Measurements from ENCODE around the gene WIZ.

The WIZ gene

GRCh38 chr19:15447057-15447456 is 2.7 kb downstream of the WIZ start:
- in situ Hi-C loops (cut with HindIII; ENCODE audit: low sequenced_read_pairs), result no loop called here

- in situ Hi-C loops (cut with HindIII; ENCODE audit: low sequenced_read_pairs), result no loop called here
These were observed 3.9 kb downstream of the WIZ start for GRCh38 chr19:15445807-15446376.

- in situ Hi-C loops (cut with HindIII; ENCODE audit: low sequenced_read_pairs), result no loop called here
These were observed 4.5 kb downstream of the WIZ start for GRCh38 chr19:15445227-15445605.

- in situ Hi-C loops (cut with HindIII; ENCODE audit: low sequenced_read_pairs), result no loop called here
These were observed 5.1 kb downstream of the WIZ start for GRCh38 chr19:15444505-15445226.

- in situ Hi-C loops (cut with HindIII; ENCODE audit: low sequenced_read_pairs), result no loop called here
These were observed 5.9 kb downstream of the WIZ start for GRCh38 chr19:15443838-15444237.

GRCh38 chr19:15443325-15443724 is 6.4 kb downstream of the WIZ start:
- in situ Hi-C loops (cut with HindIII; ENCODE audit: low sequenced_read_pairs), result no loop called here

DNA sequence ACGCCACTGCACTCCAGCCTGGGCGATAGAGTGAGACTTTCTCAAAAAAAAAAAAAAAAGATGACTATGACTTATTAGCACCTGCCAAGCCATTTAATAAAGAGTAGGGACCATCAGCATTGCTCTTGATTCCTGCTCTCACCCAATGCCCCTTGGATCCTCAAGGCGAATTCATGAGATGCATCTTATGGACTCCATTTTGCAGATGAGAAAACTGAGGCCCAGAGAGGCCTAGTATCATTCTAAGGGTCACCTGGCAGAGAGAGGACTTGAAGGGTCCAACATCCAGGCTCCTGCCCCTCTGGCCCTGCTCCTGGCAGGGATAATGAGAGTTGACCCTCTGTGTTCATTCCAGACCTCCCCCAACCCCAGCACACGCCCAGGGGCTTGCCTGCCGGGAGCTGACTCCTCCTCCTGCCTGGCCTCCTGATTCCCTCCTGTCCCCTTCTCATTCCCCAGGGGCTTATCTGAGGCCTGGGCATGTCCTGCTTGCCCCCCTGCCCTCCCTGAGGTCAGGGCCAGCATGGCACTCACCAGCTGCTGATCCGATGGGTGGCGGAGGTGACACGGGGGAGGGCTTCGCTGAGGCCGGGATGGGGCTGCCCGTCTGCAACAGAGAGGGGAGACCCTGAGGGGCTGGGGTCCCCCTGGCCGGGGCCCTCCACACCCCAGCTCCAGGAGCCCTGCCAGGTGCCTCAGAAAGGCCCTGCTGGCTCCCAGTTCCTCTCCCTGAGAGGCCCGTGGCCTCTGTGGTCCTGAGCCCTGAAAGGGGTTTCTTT is 7.4 kb downstream of the WIZ start:
- in situ Hi-C loops (cut with HindIII; ENCODE audit: low sequenced_read_pairs), result no loop called here

GRCh38 chr19:15441317-15441716 is 8.4 kb downstream of the WIZ start:
- in situ Hi-C loops (cut with HindIII; ENCODE audit: low sequenced_read_pairs), result no loop called here

DNA sequence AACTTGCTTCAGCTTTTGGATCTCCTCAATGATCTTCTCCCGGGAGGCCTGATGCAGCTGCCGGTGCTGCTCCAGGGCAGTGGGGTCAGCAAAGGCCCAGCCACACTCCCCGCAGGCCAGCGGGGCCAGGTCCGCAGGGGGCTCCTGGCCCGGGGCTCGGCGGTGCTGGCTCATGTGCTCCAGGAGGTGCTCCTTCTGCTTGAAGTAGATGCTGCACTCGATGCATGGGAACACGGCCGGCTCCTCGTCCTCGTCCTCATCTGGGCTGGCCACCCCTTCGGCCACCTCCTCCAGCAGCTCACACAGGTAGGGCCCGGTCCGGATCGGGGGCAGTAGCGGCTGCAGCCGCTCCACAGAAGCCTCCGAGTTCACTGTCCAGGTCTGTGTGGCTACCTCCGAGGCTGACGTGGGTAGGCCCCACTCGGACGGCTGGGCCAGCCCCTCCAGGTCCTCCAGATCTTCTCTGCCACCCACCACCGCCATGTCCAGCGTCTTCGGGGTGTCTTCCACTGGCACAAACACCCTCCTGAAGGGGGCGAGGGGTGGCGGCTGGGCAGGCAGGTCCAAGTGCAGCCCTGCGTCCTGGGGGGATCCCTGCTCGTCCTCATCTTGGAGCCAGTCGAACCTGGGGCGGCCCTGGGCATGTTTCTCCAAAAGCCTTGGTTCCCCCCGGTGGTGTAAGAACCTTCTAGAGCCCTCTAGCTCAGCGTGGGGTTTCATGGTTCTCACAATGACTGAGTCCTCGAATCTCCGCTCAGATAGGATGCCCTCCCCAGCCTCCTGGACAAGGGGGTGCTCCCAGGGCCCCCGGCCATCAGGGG is 9.7 kb downstream of the WIZ start:
- in situ Hi-C loops (cut with HindIII; ENCODE audit: low sequenced_read_pairs), result no loop called here

DNA sequence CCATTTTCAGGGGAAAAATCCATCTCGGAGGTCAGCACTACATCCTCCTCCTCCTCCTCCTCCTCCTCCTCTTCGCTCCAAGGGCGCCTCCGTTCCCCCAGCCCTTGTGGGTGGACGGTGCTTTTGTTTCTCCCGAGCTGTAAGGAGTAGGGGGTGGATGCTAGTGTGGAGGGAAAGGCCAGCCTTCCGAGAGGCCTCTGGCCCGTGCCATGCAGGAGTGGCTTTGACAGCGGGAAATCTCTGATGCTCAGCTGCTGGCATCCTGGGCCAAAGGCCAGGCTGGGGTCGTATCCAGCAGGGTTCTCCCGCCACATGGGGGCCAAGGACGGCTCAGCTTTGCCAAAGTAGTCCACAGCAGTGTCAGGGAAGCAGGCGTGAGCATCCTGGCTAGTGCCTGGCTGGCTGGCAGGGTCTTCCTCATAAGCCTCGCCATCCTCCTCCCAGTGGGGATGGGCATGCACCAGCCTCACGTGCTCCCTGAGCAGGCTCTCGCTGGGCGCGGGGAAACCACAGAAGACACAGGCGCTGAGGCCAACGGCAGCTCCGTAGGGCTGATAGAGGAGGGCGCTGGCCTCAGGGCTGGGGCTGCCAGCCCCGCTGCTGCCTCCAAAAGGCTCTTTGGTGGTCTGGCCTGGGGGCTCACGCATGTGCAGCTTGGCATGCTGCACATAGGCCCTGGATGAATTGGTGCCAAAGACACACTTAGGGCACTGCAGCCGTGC is 10.5 kb downstream of the WIZ start:
- in situ Hi-C loops (cut with HindIII; ENCODE audit: low sequenced_read_pairs), result no loop called here

GRCh38 chr19:15438577-15438976 is 11.2 kb downstream of the WIZ start:
- in situ Hi-C loops (cut with HindIII; ENCODE audit: low sequenced_read_pairs), result no loop called here

- in situ Hi-C loops (cut with HindIII; ENCODE audit: low sequenced_read_pairs), result no loop called here
These were observed 11.6 kb downstream of the WIZ start for GRCh38 chr19:15438124-15438496.

DNA sequence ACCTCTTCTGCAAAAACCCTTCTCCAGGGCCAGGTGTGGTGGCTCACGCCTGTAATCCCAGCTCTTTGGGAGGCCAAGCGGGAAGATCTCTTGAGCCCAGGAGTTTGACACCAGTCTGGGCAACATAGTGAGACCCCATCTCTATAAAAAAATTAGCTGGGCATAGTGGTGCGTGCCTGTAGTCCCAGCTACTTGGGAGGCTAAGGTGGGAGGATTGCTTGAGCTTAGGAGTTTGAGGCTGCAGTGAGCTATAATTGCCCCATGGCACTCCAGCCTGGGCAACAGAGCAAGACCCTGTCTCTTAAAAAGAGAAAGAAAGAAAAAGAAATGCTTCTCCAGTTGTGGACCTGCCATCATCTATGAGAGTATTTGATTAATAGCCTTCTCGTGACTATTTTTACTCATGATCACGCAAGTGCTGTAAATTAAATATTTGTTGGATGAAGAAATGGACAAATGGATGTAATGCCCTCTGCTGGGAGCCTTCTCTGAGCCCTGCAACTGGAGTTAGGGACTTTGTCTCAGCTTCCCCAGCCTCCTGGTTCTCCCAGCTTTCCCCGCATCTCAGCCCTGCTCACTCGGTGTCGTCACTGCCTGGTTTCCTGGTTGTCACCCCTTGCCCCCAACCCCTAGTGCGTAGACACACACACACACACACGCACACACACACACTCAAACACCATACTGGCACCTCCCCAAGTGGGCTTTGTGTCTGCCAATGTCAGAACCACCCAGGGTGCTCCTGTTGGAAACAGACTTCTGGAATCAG is 12.2 kb downstream of the WIZ start:
- in situ Hi-C loops (cut with HindIII; ENCODE audit: low sequenced_read_pairs), result no loop called here

- in situ Hi-C loops (cut with HindIII; ENCODE audit: low sequenced_read_pairs), result no loop called here
These were observed 13.0 kb downstream of the WIZ start for GRCh38 chr19:15436826-15437110.

DNA sequence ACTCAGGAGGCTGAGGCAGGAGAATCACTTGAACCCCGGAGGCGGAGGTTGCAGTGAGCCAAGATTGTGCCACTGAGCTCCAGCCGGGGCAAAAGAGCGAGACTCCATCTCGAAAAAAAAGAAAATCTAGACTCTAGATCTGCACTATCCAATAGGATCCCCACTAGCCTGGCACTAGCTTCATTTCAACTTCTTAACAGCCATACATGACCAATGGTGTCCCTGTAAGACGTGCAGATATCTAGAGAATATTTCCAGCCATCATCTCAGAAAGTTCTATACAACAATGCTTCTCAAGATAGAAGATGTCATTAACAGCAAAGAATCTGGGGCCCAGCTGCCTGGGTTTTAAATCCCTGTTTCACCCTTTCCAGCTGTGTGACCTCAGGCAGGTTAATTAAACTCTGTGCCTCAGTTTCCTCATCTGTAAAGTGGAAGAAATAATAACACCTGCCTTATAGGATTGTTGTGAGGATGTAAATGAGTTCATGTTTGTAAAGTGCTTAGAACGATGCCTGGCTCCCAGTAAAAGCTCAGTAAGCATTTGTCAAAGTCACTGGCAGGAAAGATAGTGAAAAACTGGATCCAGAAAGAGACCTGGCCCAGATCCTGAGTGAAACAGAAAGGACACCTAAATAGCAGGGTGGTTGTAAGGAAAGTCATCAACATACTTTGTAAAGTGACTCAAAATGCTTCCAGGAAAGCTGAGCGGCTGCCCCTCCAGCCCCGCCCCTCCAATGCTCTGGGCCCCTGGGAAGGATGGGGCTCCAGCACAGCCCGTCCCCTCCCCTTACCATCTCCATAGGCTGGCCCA is 13.5 kb downstream of the WIZ start:
- in situ Hi-C loops (cut with HindIII; ENCODE audit: low sequenced_read_pairs), result no loop called here

- in situ Hi-C loops (cut with HindIII; ENCODE audit: low sequenced_read_pairs), result no loop called here
These were observed 16.2 kb downstream of the WIZ start for GRCh38 chr19:15433519-15434069.

- in situ Hi-C loops (cut with HindIII; ENCODE audit: low sequenced_read_pairs), result no loop called here
These were observed 16.9 kb downstream of the WIZ start for GRCh38 chr19:15432629-15433518.

- in situ Hi-C loops (cut with HindIII; ENCODE audit: low sequenced_read_pairs), result no loop called here
These were observed 17.7 kb downstream of the WIZ start for GRCh38 chr19:15432018-15432494.
